GM12878 (cell line): ENCODE measurements around the gene ITIH2. TPM values are rescaled to one million over a fixed set of nuclear protein-coding genes. Genes with fewer than 3 reads are reported as not detected.

ENCODE experiments used
- ATAC-seq: fragments of 200-7000 bp; cut with Tn5 transposase; 3 replicates; pipeline ENCODE4 v1.9.1; 2020; ENCODE audit warnings: mild to moderate bottlenecking, moderate library complexity
- BruUV-seq: library from RNA; stranded (reverse); fragments of 400-500 nt; replicated peaks from 2 replicates; lab custom pipeline; 2021; lab: Mats Ljungman, UMichigan
- CTCF ChIA-PET: fragments of 300-600 bp; sonication (Branson Sonifier 250); formaldehyde crosslinking; extraction: SDS; loops from one replicate; lab custom pipeline; 2021; ENCODE audit warnings: inconsistent platforms; lab: Yijun Ruan, JAX
- POLR2A ChIA-PET: fragments of 350-600 bp; formaldehyde crosslinking; extraction: SDS; loops from one replicate; lab custom pipeline; 2021; ENCODE audit warnings: inconsistent platforms; lab: Charles Lee
- RAD21 ChIA-PET: fragments of 300-600 bp; sonication (Branson Sonifier 250); formaldehyde crosslinking; loops from one replicate; lab custom pipeline; 2023; ENCODE audit warnings: antibody characterized with exemption; ENCODE audit not compliant: unreplicated experiment; lab: Charles Lee
- SMC1A ChIA-PET: fragments of 300-600 bp; sonication (Branson Sonifier 250); formaldehyde crosslinking; loops from one replicate; lab custom pipeline; 2023; ENCODE audit not compliant: unreplicated experiment, uncharacterized antibody; lab: Charles Lee
- DNase-seq: peaks from one replicate; pipeline ENCODE4 v3.0.0-alpha.2; 2011; ENCODE audit warnings: low read depth, low spot score
- FAIRE-seq: peaks from 3 replicates; lab custom pipeline; 2011; peaks lifted over from hg19 to GRCh38; lab: Jason Lieb, UNC
- H2AFZ ChIP-seq: 2 replicates; pipeline ENCODE4 v1.6.0; 2011; ENCODE audit warnings: low read depth, low read length, control low read depth; ENCODE audit not compliant: control insufficient read depth
- H3K27ac ChIP-seq: 2 replicates; pipeline ENCODE4 v1.5.1; 2011; ENCODE audit warnings: control low read depth; ENCODE audit not compliant: control insufficient read depth, insufficient read depth
- H3K27me3 ChIP-seq, 2 experiments: replicated peaks in 1 of 2; 2 replicates each; pipeline versions ENCODE4 v1.6.0 to v1.6.1; 2011; ENCODE audit warnings: low read length in 1 of 2; ENCODE audit not compliant: control insufficient read depth in 2 of 2, insufficient read depth in 2 of 2
- H3K36me3 ChIP-seq, 2 experiments: 2 replicates each; pipeline ENCODE4 v1.5.1; 2011; ENCODE audit warnings: low read length in 1 of 2; ENCODE audit not compliant: control insufficient read depth in 2 of 2, insufficient read depth in 2 of 2
- H3K4me1 ChIP-seq: 2 replicates; pipeline ENCODE4 v1.6.1; 2011; ENCODE audit warnings: mild to moderate bottlenecking, low read length, moderate library complexity, mixed read lengths; ENCODE audit not compliant: control insufficient read depth, insufficient read depth
- H3K4me2 ChIP-seq: 2 replicates; pipeline ENCODE4 v1.6.0; 2011; ENCODE audit warnings: control low read depth; ENCODE audit not compliant: control insufficient read depth, insufficient read depth
- H3K4me3 ChIP-seq: fragments of 200-600 bp; sonication (generic); 2 replicates; pipeline ENCODE4 v1.5.1; 2016
- H3K79me2 ChIP-seq: 2 replicates; pipeline ENCODE4 v1.6.0; 2011; ENCODE audit warnings: low read length; ENCODE audit not compliant: control insufficient read depth, insufficient read depth
- H3K9ac ChIP-seq: 2 replicates; pipeline ENCODE4 v1.8.0; 2011; ENCODE audit warnings: low read length, control low read depth, mixed read lengths; ENCODE audit not compliant: control insufficient read depth, insufficient read depth
- H3K9me3 ChIP-seq: replicated peaks from 3 replicates; pipeline ENCODE4 v1.5.1; 2011; ENCODE audit warnings: mild to moderate bottlenecking, low read length; ENCODE audit not compliant: control insufficient read depth, insufficient read depth
- H4K20me1 ChIP-seq: 2 replicates; pipeline ENCODE4 v1.6.0; 2011; ENCODE audit not compliant: control insufficient read depth, insufficient read depth
- BCL3 ChIP-seq: IDR thresholded peaks from 2 replicates; pipeline ENCODE4 v1.6.1; 2011; ENCODE audit warnings: borderline replicate concordance, low read depth, mild to moderate bottlenecking, moderate library complexity, low read length; ENCODE audit not compliant: insufficient read depth, poor library complexity, severe bottlenecking
- HDAC2 ChIP-seq: fragments of 200-600 bp; sonication (generic); IDR thresholded peaks from 2 replicates; pipeline ENCODE4 v1.6.1; 2017
- IKZF1 ChIP-seq: fragments of 450-650 bp; conservative IDR thresholded peaks from 2 replicates; pipeline ENCODE4 v1.6.1; 2017; ENCODE audit warnings: antibody characterized with exemption, mild to moderate bottlenecking
- IKZF2 ChIP-seq, 2 experiments: fragments of 450-650 bp; IDR thresholded peaks; 2 replicates each; pipeline ENCODE4 v1.6.1; 2017; ENCODE audit warnings: mild to moderate bottlenecking in 2 of 2, moderate library complexity in 2 of 2
- SP1 ChIP-seq: IDR thresholded peaks from one replicate; pipeline ENCODE4 v1.6.1; 2011; ENCODE audit warnings: low read depth, low read length
- TAF1 ChIP-seq: IDR thresholded peaks from 2 replicates; pipeline ENCODE4 v1.6.1; 2011; ENCODE audit warnings: mild to moderate bottlenecking, low read depth, low read length, borderline replicate concordance
- WRNIP1 ChIP-seq: IDR thresholded peaks from 2 replicates; pipeline ENCODE4 v1.6.1; 2011; ENCODE audit warnings: low read depth, low read length, improper control_type of control experiment, borderline replicate concordance
- ZNF687 ChIP-seq: fragments of 450-650 bp; IDR thresholded peaks from 2 replicates; pipeline ENCODE4 v1.6.1; 2017; ENCODE audit warnings: mild to moderate bottlenecking, moderate library complexity
- WGBS: methylation state at CpG from one replicate; pipeline ENCODE4 v1.1.6; 2016; ENCODE audit warnings: low lambda C conversion rate; ENCODE audit not compliant: insufficient replicate concordance, insufficient coverage; ENCODE audit errors: missing lambda C conversion rate; 5-methylcytosine and 5-hydroxymethylcytosine counted together
- in situ Hi-C: fragments of 300-500 bp; cut with MboI; formaldehyde crosslinking; loops from 9 replicates; pipeline ENCODE4 v1.14.3; 2018; ENCODE audit warnings: mixed read lengths
- intact Hi-C: fragments of 100-400 bp; cut with micrococcal nuclease; formaldehyde crosslinking; loops from one replicate; pipeline ENCODE4 v1.14.2; 2022; ENCODE audit not compliant: unreplicated experiment
- polyA plus RNA-seq, 11 experiments: library from polyadenylated mRNA; depleted of rRNA in 4 of 11; unstranded in 6 of 11; stranded (reverse) in 5 of 11; fragments of >200 nt; fragmentation: Nextera tagmentation in 4 of 11; fragmentation: Illumina TruSeq in 1 of 11; extraction: Ambion mirVana in 4 of 11; extraction: Trizol in 1 of 11; gene quantifications; 1 replicate in 1 of 11; 2 replicates in 10 of 11; pipeline versions ENCODE4 v1.2.1 to v1.2.3, GENCODE V29; 2011 to 2016; ENCODE audit warnings: inconsistent platforms in 2 of 11, missing spikeins in 2 of 11, low read depth in 1 of 11
- total RNA-seq, 4 experiments: library from RNA; depleted of rRNA in 3 of 4; stranded (reverse); fragments of >200 nt in 3 of 4; fragmentation: Illumina TruSeq in 1 of 4; extraction: Trizol in 1 of 4; gene quantifications; 2 replicates each; pipeline versions ENCODE4 v1.2.1 to v1.2.3, GENCODE V29; 2013 to 2021

Gene ITIH2
- total and polyA plus RNA-seq, 10 of the 15 experiments (the other 5 are each of a cell fraction or from before 2014, with no cell fraction given) = 0.05 to 0.72 (median 0.53) TPM; not detected in 7

GRCh38 chr10:7697426-7697825 is 5.7 kb upstream of the ITIH2 start:
- POLR2A ChIA-PET = no interaction called here
- H3K4me2 ChIP-seq = no peak overlapping the region
- H3K4me1 ChIP-seq = no peaks in the 10 kb centered on the region
- DNase-seq (no peak), ATAC-seq (no peak), FAIRE-seq (no peak)
- H3K36me3 ChIP-seq = no peaks in the 10 kb centered on the region
- CTCF ChIA-PET = interaction anchor here (1.1 to 5.0 kb wide), 3 partner anchors 10 to 781 kb away, joined by 3 to 36 read pairs (median 4); no protein-coding TSS in a partner anchor
- H2AFZ ChIP-seq = no peak overlapping the region
- no peaks in the 10 kb centered on the region for H4K20me1 ChIP-seq
- H3K9me3 ChIP-seq = peaks cover 3% of the 10 kb centered on the region; the same call in 2 of the 3 replicates
- no peak overlapping the region for H3K4me3 ChIP-seq
- RAD21 ChIA-PET = interaction anchor here (1.4 kb wide), 1 partner anchor 10 kb away, joined by 4 read pairs; no protein-coding TSS in a partner anchor
- H3K79me2 ChIP-seq = no peaks in the 10 kb centered on the region
- SMC1A ChIA-PET = interaction anchor here (1.1 to 1.7 kb wide), 2 partner anchors 10 to 13 kb away, joined by 3 to 5 read pairs; no protein-coding TSS in a partner anchor
- H3K9ac ChIP-seq = no peak overlapping the region
- intact Hi-C loops = no loop called here
- in situ Hi-C loops = no loop called here
- BruUV-seq = no TSS peak
- no peaks in the 10 kb centered on the region; a peak in 1 of 4 replicates for H3K27me3 ChIP-seq
- WGBS = 27% methylated on average over 8 of the region's 8 CpGs
- H3K27ac ChIP-seq = no peak overlapping the region
- TF ChIP-seq HDAC2 (no peak), TAF1 (no peak)

- Histone ChIP-seq H3K27ac (no peak overlapping the region), H3K27me3 (peaks cover under 1 to 2% of the 10 kb centered on the region in 2 experiments; a peak in 1 of 4 replicates), H3K4me1 (no peaks in the 10 kb centered on the region), H3K79me2 (no peaks in the 10 kb centered on the region), H3K9me3 (no peaks in the 10 kb centered on the region), H3K9ac (no peak overlapping the region), H3K36me3 (no peaks in the 10 kb centered on the region), H2AFZ (no peak overlapping the region), H4K20me1 (no peaks in the 10 kb centered on the region), H3K4me2 (no peak overlapping the region), H3K4me3 (no peak overlapping the region)
- ChIA-PET SMC1A (interaction anchor here (0.9 to 3.0 kb wide), 2 partner anchors 18 to 175 kb away, joined by 3 to 8 read pairs; no protein-coding TSS in a partner anchor), RAD21 (interaction anchor here (0.6 to 0.9 kb wide), 6 partner anchors 10 to 360 kb away, joined by 3 to 4 read pairs (median 3); partner anchors contain the start of genes ATP5F1C and KIN), POLR2A (no interaction called here), CTCF (interaction anchor here (5.0 kb wide), 1 partner anchor 13 kb away, joined by 36 read pairs; no protein-coding TSS in a partner anchor)
- in situ Hi-C loops = no loop called here
- ATAC-seq (peak; percentile 59), DNase-seq (no peak), FAIRE-seq (no peak)
- intact Hi-C loops = no loop called here
- TF ChIP-seq SP1 (no peak), IKZF1 (0 out of 2 replicates have a peak, but pooled peaks have one; percentile 8), ZNF687 (0 out of 2 replicates have a peak, but pooled peaks have one; percentile 26), IKZF2 (IDR thresholded peaks at IDR 0.05) (peak in 1 of 2 experiments; percentile 25; a peak in 1 of 4 replicates), WRNIP1 (no peak), BCL3 (no peak)
- no TSS peak for BruUV-seq
- WGBS = 50% methylated on average over 2 of the region's 2 CpGs
These were observed 2.5 kb upstream of the ITIH2 start for GRCh38 chr10:7700577-7701125.
